GM23338 (cell line): ENCODE measurements around the gene RBM44. TPM values are rescaled to one million over a fixed set of nuclear protein-coding genes. Genes with fewer than 3 reads are reported as not detected.

ENCODE experiments used
- ATAC-seq: fragments of 200-7000 bp; cut with Tn5 transposase; 3 replicates; pipeline ENCODE4 v1.9.1; 2020
- DNase-seq: peaks from one replicate; pipeline ENCODE4 v3.0.0-alpha.2; 2015; ENCODE audit warnings: low spot score
- H2AFZ ChIP-seq: fragments of 200-600 bp; sonication (generic); 2 replicates; pipeline ENCODE4 v1.8.0; 2016; ENCODE audit warnings: antibody characterized with exemption, mild to moderate bottlenecking, moderate library complexity
- H3F3A ChIP-seq: fragments of 200-600 bp; sonication (generic); replicated peaks from 2 replicates; pipeline ENCODE4 v1.8.0; 2017; ENCODE audit warnings: antibody characterized with exemption, mixed run types, low read depth
- H3K27ac ChIP-seq: fragments of 200-600 bp; sonication (generic); 2 replicates; pipeline ENCODE4 v1.6.1; 2016; ENCODE audit warnings: low read depth
- H3K27me3 ChIP-seq: fragments of 200-600 bp; sonication (generic); 2 replicates; pipeline ENCODE4 v1.8.0; 2016; ENCODE audit warnings: mild to moderate bottlenecking, mixed run types, moderate library complexity; ENCODE audit not compliant: insufficient read depth
- H3K36me3 ChIP-seq: fragments of 200-600 bp; sonication (generic); 2 replicates; pipeline ENCODE4 v1.8.0; 2016; ENCODE audit warnings: mild to moderate bottlenecking; ENCODE audit not compliant: insufficient read depth
- H3K4me1 ChIP-seq: fragments of 200-600 bp; sonication (generic); 2 replicates; pipeline ENCODE4 v1.8.0; 2016; ENCODE audit warnings: mild to moderate bottlenecking, moderate library complexity; ENCODE audit not compliant: insufficient read depth
- H3K4me2 ChIP-seq: fragments of 200-600 bp; sonication (generic); 2 replicates; pipeline ENCODE4 v1.7.1; 2017; ENCODE audit warnings: mixed run types
- H3K4me3 ChIP-seq: fragments of 200-600 bp; sonication (generic); 2 replicates; pipeline ENCODE4 v1.6.1; 2016; ENCODE audit warnings: mixed run types
- H3K79me2 ChIP-seq: fragments of 200-600 bp; sonication (generic); replicated peaks from 2 replicates; pipeline ENCODE4 v1.8.0; 2017; ENCODE audit warnings: mild to moderate bottlenecking; ENCODE audit not compliant: insufficient read depth
- H3K9me2 ChIP-seq: fragments of 200-600 bp; sonication (generic); 2 replicates; pipeline ENCODE4 v1.8.0; 2017; ENCODE audit not compliant: insufficient read depth
- H4K20me1 ChIP-seq: fragments of 200-600 bp; sonication (generic); replicated peaks from 2 replicates; pipeline ENCODE4 v1.8.0; 2017; ENCODE audit warnings: mild to moderate bottlenecking; ENCODE audit not compliant: insufficient read depth
- H3K27ac Mint-ChIP-seq: 2 replicates; pipeline ENCODE4 v1.8.0; 2020; ENCODE audit warnings: inconsistent platforms, mild to moderate bottlenecking, moderate library complexity, mixed read lengths
- H3K27me3 Mint-ChIP-seq: 3 replicates; pipeline ENCODE4 v1.8.0; 2022; ENCODE audit warnings: low read depth, mild to moderate bottlenecking, moderate library complexity, mixed read lengths, inconsistent platforms; ENCODE audit not compliant: insufficient read depth, poor library complexity
- H3K36me3 Mint-ChIP-seq: 3 replicates; pipeline ENCODE4 v1.8.0; 2021; ENCODE audit warnings: low read depth, mild to moderate bottlenecking, inconsistent platforms, moderate library complexity, mixed read lengths
- H3K4me1 Mint-ChIP-seq: 3 replicates; pipeline ENCODE4 v1.8.0; 2020; ENCODE audit warnings: mild to moderate bottlenecking, inconsistent platforms, mixed read lengths
- H3K4me3 Mint-ChIP-seq: 3 replicates; pipeline ENCODE4 v1.8.0; 2021; ENCODE audit warnings: moderate library complexity, mild to moderate bottlenecking, inconsistent platforms, mixed read lengths
- H3K9me3 Mint-ChIP-seq: 3 replicates; pipeline ENCODE4 v1.8.0; 2020; ENCODE audit warnings: moderate library complexity, mild to moderate bottlenecking, inconsistent platforms, mixed read lengths
- CREB1 ChIP-seq: fragments of 250-450 bp; sonication (Bioruptor Pico); IDR thresholded peaks from 2 replicates; pipeline ENCODE4 v1.5.0; 2020; ENCODE audit warnings: low read depth, mild to moderate bottlenecking, moderate library complexity
- CTCF ChIP-seq, 2 experiments: fragments of 200-600 bp in 1 of 2; sonication (generic) in 1 of 2; conservative IDR thresholded peaks; 2 replicates each; pipeline versions ENCODE4 v1.5.1 to v1.6.1; 2016 to 2017; ENCODE audit warnings: antibody characterized with exemption in 2 of 2, low read depth in 2 of 2, mild to moderate bottlenecking in 2 of 2, moderate library complexity in 1 of 2
- NANOG ChIP-seq: IDR thresholded peaks from 2 replicates; pipeline ENCODE4 v1.6.1; 2016; ENCODE audit warnings: antibody characterized with exemption, borderline replicate concordance
- REST ChIP-seq: IDR thresholded peaks from one replicate; pipeline ENCODE4 v1.6.1; 2018; ENCODE audit warnings: antibody characterized with exemption; ENCODE audit not compliant: unreplicated experiment
- polyA plus RNA-seq: library from polyadenylated mRNA; unstranded; fragments of >200 nt; fragmentation: Nextera tagmentation; extraction: Ambion mirVana; gene quantifications from 2 replicates; pipeline ENCODE4 v1.2.1, GENCODE V29; 2016
- total RNA-seq: library from RNA; depleted of rRNA; stranded (reverse); fragments of >200 nt; shearing (Covaris generic); gene quantifications from 2 replicates; pipeline ENCODE4 v1.2.3, GENCODE V29; 2014

The RBM44 gene
- total and polyA plus RNA-seq, 2 experiments from 2014 or later, result 0.29 to 0.87 TPM

- H3K4me2 ChIP-seq, result peak overlapping the region; percentile 83
- no peak overlapping the region for H3K27ac Mint-ChIP-seq
- H3K4me3 ChIP-seq, result peak overlapping the region; percentile 60
- peaks cover 6% of the 10 kb centered on the region; the same call in 1 of the 2 replicates for H3F3A ChIP-seq
- peak overlapping the region; percentile 76 for H3K4me3 Mint-ChIP-seq
- H3K79me2 ChIP-seq, result no peaks in the 10 kb centered on the region
- peaks cover 33% of the 10 kb centered on the region for H3K27me3 ChIP-seq
- no peaks in the 10 kb centered on the region for H3K36me3 ChIP-seq
- H3K27me3 Mint-ChIP-seq, result peaks cover 30% of the 10 kb centered on the region
- H3K4me1 Mint-ChIP-seq, result peaks cover 19% of the 10 kb centered on the region
- H2AFZ ChIP-seq, result peak overlapping the region; percentile 98
- H4K20me1 ChIP-seq, result no peaks in the 10 kb centered on the region
- peak; percentile 85 for DNase-seq
- H3K9me3 Mint-ChIP-seq, result no peaks in the 10 kb centered on the region
- no peak for TF ChIP-seq NANOG
- peak; percentile 64 to 96 for TF ChIP-seq CTCF (conservative IDR thresholded peaks at IDR 0.05; ENCODE audit: low read depth in 2 of 2)
- no peak overlapping the region for H3K27ac ChIP-seq
- H3K4me1 ChIP-seq, result 0 out of 2 replicates have a peak, but pooled peaks cover 4% of the 10 kb centered on the region
- no peaks in the 10 kb centered on the region for H3K36me3 Mint-ChIP-seq
- ATAC-seq, result peak; percentile 88
- H3K9me2 ChIP-seq, result no peaks in the 10 kb centered on the region
Observed at GRCh38 chr2:237858294-237859081, 59.9 kb downstream of the RBM44 start.

GRCh38 chr2:237859082-237859433 is 60.5 kb downstream of the RBM44 start:
- H3K27ac ChIP-seq, result no peak overlapping the region
- Mint-ChIP-seq H3K27me3 (peaks cover 30% of the 10 kb centered on the region), H3K9me3 (no peaks in the 10 kb centered on the region), H3K4me3 (peak overlapping the region; percentile 76), H3K4me1 (peaks cover 19% of the 10 kb centered on the region), H3K27ac (no peak overlapping the region), H3K36me3 (no peaks in the 10 kb centered on the region)
- ATAC-seq (peak; percentile 10), DNase-seq (peak; percentile 37)
- no peaks in the 10 kb centered on the region for H3K79me2 ChIP-seq
- peak overlapping the region; percentile 98 for H2AFZ ChIP-seq
- TF ChIP-seq REST, result no peak
- no peak for TF ChIP-seq CREB1
- peak overlapping the region; percentile 83 for H3K4me2 ChIP-seq
- H4K20me1 ChIP-seq, result no peaks in the 10 kb centered on the region
- no peaks in the 10 kb centered on the region for H3K9me2 ChIP-seq
- no peaks in the 10 kb centered on the region for H3K36me3 ChIP-seq
- peaks cover 6% of the 10 kb centered on the region; the same call in 1 of the 2 replicates for H3F3A ChIP-seq
- H3K4me1 ChIP-seq, result 0 out of 2 replicates have a peak, but pooled peaks cover 4% of the 10 kb centered on the region
- H3K27me3 ChIP-seq, result peaks cover 33% of the 10 kb centered on the region
- H3K4me3 ChIP-seq, result peak overlapping the region; percentile 60
